ENCODE results near the gene ZER1.
"Not testable (repeated sequence)": the region's sequence is repeated elsewhere in the genome, so short reads cannot be mapped to it uniquely, and the experiment has no call there.

ZER1 gene

DNA sequence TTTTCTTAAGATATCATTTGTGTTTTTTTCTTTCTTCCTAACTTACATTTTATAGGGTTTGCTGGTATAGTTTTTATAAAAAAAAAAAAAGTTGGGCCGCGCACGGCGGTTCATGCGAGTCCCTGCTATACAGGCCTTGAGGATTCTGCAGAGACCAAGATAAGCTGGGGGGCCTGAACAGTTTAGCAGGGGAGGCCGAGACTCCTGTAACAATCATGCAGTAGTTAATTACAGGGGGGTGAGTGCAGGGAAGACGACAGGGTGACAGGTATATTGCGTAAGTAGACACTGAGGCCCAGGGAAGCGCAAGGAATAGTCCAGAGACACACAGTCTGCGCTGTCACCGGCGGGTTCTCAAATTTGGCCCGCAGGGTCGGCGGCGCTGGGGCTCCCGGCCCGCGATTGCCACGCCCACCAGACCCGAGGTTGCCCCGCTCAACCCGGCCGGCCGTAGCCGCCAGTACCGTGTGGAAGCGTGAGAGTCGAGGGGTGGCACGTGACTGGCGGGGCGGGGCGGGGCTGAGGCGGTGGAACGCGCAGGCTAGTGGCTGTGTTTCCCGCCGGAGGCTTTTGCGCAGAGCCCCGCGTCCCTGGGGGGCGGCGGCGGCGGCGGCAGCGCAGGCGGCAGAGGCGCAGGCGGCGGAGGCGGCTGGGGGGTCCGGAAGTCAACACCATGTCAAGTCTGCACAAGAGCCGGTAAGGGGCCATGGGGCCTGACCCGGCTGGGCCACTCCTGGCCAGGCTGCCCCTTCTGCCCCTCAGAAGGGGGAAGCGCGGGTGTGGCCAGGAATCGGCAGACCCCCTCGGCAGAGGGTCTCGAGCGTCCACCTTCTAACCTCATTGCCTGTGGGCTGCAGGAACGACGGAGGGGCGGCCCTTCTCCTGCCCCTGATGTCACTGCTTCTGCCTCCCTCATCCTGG is 15.2 kb upstream of the ZER1 start, which contains the start of gene TBC1D13:
Gene TBC1D13 (plus strand): TSS at position 573 of the 921 bp plus-strand sequence. CDS start 101 bp downstream, at position 674.
- peak; percentile 93 for DNase-seq

DNA sequence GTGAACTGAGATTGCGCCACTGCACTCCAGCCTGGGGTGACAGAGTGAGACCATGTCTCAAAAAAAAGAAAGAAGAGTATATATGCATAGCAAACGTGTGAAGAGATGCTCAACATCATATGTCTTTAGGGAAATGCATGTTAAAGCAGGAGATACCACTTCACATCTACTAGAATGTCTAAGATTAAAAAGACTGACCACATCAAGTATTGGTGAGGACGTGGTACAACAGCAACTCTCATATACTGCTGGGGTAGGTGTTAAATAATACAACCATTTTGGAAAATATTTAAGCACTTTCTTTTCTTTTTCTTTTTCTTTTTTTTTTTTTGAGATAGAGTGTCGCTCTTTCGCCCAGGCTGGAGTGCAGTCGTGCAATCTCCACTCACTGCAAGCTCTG is 13.7 kb upstream of the ZER1 start:
- no peak for DNase-seq

DNA sequence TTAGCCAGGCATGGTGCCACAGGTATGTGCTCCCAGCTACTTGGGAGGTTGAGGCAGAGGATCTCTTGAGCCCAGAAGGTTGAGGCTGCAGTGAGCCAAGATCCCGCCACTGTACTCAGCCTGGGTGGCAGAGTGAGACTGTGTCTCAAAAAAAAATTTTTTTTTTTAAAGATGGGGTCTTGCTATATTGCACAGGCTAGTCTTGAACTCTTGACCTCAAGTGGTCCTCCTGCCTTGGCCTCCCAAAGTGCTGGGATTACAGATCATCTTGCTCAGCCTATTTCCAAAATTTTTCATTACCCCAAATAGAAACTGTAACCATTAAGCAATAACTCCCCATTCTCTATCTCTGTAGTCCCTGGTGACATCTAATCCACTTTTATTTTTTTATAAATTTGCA is 10.9 kb upstream of the ZER1 start:
- DNase-seq, result no peak

DNA sequence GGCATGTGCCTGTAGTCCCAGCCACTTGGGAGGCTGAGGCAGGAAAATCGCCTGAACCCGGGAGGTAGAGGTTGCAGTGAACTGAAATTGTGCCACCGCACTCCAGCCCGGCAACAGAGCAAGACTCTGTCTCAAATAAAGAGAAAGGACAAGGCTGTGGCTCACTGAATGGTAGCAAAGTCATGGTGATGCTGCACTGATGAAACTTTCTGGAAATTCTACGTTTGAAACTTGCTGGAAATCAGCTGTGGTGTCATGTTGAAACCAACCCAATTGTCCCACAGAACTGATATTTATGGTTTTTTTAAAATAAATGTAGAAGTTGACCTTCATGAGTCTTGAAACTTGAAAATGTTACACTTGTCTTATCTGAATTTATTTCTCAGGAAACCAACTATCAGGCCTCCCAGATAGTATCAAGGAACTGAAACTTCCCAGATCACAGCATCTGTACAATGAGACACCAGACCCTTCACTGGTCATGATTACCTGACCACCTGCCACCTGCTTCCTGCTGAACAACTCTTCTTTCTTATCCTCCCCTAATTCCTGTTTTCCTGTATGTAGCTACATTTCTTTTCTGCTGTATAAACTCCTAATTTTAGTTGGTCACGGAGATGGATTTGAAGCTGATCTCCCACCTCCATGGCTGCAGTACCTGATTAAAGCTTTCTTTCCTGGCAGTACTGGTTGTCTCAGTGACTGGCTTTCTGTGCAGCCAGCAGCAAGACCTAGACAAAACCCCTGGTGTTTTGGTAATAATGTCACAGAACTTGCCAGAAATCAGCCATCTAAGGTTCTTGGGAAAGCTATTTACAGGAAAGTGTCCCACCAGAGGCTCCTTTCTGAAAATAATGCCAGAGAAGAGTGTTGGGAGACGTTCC is 9.7 kb upstream of the ZER1 start:
- no peak for DNase-seq

DNA sequence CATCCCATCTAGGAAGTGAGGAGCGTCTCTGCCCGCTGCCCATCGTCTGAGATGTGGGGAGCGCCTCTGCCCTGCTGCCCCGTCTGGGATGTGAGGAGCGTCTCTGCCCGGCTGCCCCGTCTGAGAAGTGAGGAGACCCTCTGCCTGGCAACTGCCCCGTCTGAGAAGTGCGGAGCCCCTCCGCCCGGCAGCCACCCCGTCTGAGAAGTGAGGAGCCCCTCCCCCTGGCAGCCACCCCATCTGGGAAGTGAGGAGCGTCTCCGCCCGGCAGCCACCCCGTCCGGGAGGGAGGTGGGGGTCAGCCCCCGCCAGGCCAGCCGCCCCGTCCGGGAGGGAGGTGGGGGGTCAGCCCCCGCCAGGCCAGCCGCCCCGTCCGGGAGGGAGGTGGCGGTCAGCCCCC is 8.4 kb upstream of the ZER1 start:
- not testable (repeated sequence) for DNase-seq

DNA sequence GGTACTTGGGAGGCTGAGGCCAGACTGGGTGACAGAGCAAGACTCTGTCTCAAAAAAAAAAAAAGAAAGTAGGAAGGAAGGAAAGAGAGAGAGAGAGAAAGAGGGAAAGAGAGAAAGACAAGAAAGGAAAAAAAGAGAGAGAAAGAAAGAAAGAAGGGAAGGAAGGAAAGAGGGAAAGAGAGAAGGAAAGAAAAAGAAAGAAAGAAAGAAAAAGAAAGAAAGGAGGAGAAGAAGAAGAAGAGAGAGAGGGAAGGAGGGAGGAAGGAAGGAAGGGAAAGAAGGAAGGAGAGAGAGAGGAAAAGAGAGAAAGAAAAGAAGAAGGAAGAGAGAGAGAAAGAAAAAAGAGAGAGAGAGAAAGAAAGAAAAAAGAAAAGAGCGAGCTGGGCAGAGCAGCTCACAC is 3.1 kb upstream of the ZER1 start:
- DNase-seq, result no peak

DNA sequence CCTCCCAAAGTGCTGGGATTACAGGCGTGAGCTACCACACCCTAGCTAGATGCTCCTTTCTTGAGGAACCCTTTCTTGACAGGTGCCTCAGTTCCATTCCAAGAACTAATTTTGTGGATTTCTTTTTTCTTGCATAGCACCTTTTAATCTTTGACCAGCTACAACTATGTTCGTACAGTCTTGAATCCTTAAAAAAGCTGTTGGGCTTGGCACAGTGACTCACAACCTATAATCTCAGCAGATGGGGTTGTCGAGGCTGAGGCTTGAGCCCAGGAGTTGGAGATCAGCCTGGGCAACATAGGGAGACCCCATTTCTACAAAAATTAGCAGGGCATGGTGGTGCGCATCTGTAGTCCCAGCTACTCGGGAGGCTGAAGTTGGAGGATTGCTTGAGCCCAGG is 1.3 kb upstream of the ZER1 start:
- DNase-seq, result no peak

DNA sequence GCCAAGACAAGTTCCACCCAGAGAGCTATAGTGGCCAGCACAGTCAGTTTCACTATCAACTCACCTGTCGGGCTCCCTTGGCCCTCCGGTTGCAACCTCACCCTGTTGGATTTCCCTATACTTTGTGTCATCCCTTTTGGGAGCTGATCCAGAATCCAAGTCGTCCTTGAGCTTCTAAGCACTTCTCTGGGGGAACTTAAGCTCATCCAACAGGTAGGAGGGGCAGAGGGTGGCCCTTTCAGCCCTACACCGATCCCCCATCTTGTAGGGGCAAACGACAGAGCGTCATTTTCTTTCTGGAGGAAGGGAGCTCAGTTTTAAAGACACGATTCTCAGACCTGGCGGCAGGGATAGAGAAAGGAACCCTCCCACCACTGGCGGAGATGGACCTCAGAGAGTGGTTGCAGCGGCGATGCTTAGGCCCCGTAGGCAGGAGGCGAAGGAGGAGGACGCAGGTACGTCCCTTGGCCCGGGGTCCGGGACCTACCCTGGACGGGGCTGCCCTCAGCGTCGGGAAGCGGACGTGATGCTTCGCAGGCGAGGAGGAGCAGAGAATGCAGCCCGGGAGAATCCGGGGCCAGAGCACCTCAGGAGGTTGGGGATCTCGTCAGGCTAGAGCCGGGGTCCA is 519 bp downstream of the ZER1 start:
- no peak for DNase-seq

DNA sequence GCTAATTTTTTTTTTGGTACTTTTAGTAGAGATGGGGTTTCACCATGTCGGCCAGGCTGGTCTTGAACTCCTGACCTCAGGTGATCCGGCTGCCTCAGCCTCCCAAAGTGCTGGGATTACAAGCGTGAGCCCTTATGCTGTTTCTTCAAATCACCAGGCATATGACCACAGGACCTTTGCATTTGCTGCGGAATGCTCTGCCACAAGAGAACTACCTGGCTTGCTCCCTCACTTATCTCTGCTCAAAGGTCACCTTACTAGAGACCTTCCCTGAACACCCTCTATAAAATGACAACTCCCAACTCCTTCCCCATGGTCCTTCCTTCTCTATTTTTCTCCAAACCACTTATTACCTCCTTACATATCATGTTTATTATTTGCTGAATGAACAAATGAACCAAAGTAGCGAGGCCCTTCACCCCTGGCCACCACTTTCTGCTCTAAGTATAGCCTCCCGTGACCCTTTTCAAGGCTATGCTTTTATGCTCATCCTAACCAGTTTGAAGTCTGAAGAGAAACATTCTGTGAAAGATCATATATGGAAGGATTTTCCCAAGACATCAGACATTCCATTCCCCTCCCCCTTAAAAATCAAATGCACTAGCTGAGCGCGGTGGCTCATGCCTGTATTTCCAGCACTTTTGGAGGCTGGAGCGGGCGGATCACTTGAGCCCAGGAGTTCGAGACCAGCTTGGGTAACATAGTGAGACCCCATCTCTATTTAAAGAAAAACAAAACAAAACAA is 1.3 kb downstream of the ZER1 start:
- no peak for DNase-seq

DNA sequence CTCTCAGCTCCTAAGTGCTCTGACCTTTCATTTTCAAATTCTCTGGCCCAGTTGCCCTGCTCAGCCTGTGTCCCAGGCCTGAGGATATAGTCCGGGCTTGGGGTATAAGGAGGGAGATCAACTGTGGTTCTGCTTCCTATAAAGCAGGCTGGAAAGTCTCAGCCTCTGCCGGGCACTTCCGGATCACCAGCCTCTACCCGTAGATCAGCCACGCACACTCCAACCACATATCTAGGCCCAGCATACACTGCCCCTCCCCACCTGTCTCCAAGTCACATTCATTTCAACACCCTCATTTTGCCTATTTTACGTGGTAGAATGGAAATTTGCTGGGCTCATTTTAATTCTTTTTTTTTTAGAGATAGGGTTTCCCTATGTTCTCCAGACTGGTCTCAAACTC is 3.1 kb downstream of the ZER1 start:
- DNase-seq, result no peak

DNA sequence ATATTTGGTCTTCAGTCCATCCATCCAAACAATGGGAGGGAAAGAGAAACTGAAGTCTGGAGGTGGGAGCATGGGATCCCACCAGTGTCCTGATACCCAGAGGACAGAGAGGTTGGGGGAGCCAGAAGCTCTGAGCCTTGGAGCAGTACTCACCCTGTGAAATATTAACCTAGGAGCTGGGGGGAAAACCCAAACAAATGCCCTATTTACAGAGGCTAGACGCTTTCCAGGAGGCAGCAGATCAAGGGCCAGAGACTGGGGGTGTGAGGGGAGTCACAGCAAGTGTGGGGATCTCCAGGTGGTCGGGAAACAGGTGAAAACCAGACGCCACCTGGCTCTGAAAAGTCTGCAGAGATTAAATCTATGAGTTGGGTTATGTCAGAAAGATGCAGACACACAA is 6.2 kb downstream of the ZER1 start:
- DNase-seq, result no peak

DNA sequence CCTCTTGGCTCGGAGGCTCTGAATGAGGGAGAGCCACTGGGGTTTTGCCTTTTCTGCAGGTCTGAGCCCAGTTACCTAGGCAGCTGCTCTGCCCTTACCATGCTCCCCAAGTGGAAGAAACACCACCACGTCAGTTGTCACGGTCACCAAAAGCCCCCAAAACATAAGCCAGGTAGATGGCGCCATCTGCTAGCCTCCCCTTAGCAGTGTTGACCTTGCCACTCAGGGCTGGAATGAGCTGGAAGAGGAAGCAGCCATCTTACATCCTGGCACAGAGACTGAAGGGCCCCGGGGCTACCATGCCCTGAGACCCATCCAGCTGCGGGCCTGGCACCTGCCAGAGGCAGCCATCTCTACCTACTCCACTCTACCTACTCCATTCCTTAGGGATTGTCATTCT is 7.4 kb downstream of the ZER1 start:
- DNase-seq, result no peak

DNA sequence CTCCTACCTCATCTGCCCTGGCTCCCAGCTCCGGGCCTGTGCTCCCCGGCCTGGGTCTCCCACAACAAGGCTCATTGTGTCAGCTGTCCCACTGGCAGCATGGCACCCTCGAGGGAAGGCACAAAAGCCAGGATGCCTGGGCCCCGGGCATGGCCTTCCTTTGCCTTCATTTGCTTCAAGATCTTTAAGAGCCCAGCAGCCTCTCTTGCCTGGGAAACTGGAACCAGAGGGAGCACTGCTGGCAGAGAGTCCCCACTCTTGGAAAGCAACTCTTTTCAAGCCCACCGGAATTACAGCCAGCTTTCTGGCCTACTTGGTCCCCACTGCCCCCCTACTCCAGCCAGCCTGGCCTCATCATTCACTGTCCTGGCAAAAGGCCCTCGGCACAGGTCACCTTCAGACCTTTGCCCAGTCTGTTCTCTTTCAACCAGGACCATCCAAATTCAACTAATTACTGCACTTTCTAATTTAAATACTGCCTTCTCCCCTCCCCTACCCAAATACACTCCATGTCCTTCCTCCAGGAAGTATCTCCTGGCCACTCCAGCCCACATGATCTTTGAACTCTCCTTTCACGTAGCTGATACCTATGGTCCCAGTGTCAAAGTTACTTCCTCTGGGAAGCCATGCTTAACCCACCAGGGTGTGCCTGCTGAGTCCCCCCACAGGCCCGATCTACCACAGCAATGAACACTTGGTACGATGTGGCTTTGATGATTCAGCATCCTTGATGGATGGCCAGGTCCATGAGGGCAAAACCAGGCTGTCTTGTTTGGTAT is 8.9 kb downstream of the ZER1 start:
- no peak for DNase-seq

DNA sequence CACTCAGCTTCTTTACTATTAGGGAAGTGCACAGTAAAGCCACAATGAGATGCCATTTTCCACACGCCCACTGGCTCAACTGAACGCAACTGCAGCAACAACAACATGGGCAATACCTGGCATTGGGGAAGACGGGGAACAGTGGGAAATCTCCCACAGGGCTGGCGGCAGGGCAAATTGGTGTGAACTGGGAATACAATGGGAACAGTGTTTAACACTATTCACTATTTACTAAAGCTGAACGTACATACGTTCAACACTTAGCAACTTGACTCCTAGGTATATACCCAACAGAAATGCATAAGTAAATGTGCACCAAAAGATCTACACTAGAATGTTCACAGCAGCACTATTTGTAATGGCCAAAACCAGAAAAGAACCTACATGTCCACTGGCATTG is 14.1 kb downstream of the ZER1 start:
- no peak for DNase-seq

DNA sequence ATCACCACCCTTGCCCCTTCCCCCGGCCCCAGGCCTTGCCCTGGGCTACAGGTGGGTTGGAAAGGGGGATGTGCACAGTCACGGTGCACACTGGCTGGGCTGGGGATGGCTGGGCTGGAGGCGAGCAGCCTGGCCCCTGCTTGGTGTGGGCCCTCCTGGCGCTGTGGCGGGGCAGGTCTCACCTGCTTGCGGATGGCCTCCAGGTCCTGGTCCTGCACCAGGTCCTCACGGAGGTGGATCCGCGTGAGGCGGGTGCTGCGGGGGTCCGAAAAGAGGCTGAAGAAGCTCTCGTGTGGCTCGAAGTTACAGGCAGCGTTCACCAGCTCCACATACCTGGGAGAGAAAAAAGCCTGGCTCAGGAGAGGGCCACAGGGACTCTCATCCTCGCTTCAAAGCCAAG is 18.1 kb downstream of the ZER1 start:
- no peak for DNase-seq

DNA sequence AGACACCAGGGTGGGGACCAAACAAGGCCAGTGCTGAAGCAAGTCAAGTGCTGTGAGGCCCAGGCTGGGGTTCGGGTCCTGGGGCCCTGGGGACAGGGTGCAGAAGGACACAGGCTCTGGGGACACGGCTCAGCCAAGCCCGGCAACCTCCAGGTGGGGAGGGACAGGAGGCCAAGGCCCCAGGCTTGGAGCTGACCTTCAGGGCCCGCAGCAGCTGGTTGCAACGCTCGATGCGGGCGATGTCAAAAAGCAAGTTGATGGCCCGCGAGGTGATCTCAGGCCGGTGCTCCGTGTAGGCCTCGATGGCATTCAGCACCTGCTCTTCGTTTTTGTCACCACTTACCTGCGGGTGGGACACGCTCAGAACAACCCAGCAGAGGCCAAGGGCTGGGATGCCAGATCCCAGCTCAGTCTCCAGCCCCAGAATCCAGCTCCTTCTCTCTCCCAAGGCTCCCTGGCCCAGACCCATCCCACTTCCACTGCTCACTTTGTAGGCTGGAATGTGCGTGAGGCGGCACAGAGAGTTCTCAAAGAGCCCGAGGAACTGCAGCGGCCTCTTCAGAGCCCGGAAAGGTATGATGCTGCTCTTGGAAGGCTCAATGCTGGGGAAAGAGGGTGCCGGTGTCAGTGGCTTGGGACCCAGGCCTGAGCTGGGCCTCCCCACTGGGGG is 20.7 kb downstream of the ZER1 start:
- DNase-seq, result no peak

DNA sequence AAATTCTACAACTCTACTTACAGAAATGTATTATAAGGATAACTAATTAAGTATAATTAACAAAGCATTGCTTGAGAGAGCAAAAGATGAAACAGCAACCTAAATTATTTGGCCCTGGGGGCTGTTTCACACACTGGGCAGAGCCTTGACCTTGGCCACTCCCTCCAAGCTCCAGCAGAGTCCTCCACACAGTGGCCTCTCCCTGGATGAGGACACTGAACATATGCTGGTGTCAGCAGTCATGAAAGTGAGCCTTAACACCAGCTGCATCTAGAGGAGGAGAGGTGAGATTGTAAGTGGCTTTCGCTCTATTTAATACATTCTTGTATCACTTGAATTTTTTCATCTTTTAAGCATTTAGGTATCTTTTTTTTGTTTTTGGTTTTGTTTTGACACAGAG is 24.5 kb downstream of the ZER1 start:
- no peak for DNase-seq

DNA sequence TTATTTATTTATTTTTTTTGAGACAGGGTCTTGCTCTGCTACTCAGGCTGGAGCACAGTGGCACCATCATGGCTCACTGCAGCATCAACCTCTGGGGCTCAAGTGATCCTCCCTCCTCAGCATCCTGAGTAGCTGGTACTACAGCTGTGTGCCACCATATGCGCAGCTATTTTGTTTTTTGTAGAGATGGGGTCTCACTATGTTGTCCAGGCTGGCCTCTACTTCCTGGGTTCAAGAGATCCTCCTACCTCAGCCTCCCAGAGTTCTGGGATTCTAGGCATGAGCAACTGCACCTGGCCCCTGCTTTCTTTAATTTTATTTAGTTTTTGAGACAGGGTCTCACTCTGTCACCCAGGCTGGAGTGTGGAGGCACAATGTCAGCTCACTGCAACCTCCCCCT is 28.3 kb downstream of the ZER1 start:
- no peak for DNase-seq

DNA sequence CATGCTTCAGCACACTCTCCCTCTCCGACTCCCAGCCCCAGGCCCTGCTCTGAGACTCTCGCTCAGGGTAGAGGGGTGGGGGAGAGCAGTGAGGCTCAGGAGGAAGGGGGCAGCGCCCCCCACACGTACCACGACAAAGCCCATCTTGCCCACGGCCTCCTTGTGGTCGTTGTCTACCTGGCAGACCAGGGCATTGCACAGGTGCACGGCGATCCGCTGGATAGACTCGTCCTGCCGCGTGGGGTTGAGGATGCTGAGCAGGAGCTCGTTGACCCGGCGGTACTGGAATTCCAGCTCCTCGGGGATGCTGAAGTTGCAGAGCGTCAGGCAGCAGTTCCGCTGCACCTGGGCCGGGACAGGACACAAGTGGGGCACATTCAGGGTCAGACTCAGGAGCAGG is 29.3 kb downstream of the ZER1 start:
- DNase-seq, result no peak

DNA sequence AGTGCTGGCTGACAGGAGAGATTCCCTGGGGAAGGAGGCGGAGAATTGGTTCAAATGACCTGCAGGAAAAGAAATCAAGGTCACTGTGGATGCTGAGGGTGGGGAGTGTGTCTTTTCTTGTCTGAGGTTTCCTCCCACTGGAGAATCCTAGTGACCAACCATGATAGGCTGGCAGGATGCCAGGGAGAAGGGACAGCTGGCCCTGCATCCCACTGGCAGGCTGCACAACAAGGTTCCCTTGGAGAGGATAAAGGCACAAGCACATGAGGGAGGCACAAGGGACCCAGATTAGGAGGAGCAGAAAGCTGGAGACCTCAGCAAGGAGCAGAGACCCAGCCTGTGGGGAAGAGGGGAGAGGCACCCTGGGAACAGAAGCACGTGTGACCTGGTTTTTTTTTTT is 36.4 kb downstream of the ZER1 start:
- peak; percentile 50 for DNase-seq

DNA sequence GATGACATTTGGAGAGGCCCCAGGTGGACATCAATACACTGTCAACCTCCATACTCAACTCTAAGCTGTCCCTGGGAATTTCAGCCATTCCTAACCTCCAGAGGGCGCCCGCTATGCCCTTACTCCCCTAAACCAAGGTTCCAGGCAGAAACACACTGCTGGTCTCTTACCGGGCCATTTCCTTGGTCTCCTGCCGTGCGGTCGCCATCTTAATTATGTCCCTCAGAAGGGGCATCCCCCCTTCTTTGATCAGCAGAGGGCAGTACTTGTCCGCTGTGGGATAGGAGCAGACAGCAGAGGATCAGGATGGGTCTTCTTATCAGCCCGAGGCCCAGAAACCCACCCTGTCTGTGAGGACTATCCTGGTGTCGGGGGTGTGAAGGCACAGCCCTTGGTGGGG is 38.5 kb downstream of the ZER1 start:
- peak; percentile 60 for DNase-seq
